GM21447 (cell line): ENCODE results near the gene MCC.

Experiments used
- ATAC-seq: cut with Tn5 transposase; IDR thresholded peaks from one replicate; pipeline ENCODE4 v1.9.1; 2021; ENCODE audit not compliant: unreplicated experiment

Gene MCC

DNA sequence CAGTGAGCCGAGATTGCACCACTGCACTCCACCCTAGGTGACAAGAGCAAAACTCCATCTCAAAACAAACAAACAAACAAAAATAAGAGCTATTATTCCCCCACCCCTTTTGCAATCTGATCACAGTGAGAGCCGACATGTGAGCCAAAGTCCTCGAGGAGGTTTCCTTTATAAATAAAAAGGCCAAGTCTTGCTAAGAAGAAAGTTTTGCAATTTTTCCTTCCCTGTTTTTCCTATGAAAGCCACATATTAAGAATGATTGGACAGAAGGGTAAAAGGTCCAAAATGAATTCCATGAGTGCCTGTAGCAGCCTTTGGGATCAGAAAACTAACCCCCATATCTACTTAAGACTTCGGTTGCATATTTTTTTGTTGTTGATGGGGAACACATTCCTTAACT lies 233.1 kb downstream of the MCC start:
- no peak for ATAC-seq

DNA sequence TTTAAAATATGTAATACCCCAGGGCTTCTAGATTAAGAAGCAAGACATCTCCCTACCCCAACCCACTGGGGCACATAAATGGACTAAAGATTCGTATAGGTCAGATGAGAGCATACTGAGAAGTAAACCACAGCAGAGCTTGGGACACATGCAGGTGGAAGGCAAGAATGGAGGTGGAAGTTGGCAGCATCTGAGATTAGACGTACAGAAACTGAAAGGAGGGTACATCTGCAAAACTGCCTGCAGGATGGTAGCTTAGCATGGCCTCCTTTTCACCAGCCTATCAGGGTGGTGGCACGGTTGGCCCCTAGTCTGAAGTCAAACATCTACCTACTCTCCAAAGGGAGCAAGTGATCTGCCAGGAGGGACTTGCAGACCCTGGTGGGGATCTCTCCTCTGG lies 235.2 kb downstream of the MCC start:
- no peak for ATAC-seq

DNA sequence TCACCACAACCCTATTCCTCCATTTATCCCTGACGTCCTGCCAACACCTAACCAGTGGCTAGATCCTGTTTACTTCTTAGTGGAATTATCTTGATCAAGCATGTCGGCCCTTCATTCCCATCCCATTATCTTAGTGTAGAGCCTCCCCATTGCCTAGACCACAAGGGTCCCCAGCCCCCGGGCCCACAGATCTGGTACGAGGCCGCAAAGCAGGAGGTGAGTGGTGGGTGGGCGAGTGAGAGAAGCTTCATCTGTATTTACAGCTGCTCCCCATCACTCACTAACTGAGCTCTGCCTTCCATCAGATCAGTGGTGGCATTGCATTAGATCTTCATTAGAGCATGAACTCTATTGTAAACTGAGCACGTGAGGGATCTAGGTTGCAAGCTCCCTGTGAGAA lies 236.2 kb downstream of the MCC start:
- no peak for ATAC-seq

DNA sequence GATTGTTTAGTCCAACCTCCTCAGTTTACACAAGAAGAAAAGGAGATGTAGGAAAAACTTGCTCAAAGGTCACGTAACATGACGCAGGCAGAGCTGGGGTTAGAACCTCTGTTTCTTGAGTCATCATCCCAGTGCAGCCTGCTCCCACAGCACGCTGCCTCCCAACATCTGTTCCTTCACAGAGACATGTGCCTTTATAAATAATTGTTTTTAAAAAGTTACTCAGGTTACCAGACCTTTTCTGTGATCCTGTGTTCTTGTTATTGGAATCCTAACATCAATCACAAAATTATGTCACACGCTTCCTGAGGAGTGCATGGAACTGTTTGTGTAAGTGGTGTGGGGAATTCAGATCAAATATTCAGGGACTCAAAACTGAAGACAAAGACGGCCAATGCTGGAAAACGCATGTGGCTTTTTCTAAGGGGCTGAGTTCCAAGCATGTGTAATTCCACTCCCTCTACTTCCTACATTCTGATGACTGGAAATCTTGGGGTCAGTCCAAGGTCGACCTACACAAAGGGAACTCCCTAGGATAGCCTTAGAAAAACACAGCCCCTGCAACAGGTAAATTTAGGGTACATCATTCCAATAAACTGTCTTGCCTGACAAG lies 237.8 kb downstream of the MCC start:
- ATAC-seq, result no peak

DNA sequence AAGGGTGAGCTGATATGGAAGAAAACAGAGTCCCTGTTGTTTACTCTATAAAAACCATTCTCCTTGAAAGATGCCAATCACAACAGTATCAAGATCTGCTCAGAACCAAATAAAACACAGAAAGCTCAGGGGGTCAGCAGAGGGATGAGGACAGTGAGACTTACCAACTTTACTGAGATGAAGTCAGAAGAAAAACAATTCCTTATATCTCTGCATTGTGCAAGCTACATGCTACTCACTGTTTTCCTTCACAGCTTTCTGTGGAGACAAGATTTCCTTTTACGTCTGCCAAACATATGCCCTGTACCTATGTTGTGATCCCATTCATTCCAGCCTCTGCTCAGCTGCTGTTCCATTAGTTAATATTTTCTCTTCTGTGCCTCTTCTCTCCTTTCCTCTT lies 239.0 kb downstream of the MCC start:
- no peak for ATAC-seq

DNA sequence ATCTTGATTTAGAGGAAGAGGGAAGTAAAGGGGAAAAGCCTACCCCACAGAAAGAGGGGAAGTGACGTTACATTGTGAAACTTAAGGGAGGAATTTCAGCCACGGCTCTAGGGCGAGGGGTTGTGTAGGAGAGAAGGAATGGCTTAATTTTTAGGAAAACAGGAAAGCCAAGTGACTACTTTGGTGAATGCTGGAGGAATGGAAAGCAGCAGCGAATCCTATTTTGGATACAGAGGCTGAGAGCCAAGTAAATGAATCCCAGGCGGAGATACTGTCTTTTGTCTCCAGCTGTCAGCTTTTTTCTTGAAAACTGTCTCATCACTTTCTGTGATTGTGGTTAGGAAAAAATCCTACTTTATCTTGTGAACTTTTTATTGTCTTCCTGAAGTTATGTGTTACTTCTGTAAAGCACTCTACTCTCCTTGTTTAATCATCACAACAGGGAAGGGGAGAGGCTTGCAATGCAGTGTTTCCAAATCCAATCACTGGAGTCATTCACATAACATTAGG lies 241.8 kb downstream of the MCC start:
- no peak for ATAC-seq

DNA sequence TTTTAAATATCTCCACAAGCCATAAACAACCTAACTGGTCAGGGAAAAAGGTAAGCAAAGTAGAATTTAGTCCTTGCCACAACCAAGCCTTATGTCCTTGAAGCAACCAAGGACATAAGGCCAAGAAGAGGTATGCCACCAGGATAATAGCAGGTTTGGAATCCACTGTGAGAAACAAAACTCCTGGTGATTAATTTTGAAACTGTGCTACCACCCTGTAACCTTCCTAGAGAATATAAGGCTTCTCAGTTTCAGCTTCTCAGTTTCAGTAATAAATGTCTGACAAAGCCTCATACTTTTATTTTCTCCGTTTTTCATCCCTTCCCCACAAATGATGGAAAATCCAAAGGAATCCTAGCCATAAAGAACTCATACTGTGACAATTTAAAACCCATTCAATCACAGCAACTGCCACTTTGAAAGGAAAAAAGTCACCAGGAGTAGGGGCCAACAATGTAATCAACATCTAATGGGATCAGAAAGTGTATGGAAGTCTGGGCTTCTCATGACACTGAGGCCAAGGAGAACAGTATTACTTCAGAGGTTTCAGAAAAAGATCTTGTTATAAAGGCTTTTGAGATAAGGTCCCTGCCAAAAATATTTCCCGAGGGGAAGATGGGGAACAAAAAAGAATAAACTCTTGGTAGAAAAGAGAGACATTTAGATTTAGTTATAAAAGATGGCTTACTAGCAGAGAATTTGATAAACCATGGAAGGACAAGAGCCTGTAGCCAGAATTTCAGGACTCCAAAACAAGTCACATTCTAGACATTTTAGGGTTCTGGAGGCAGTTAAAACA lies 242.6 kb downstream of the MCC start:
- no peak for ATAC-seq

DNA sequence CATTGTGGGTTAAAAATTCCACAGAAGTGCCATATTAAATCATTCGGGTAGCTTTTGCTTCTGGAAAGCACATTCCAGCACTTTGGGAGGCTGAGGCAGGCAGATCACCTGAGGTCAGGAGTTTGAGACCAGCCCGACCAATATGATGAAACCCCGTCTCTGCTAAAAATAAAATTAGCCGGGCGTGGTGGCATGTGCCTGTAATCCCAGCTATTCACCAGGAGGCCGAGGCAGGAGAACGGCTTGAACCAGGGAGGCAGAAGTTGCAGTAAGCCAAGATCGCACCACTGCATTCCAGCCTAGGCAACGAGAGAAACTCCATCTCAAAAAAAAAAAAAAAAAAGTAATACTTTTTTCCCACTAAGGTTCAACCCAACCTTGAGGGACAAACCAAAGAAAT lies 243.3 kb downstream of the MCC start:
- ATAC-seq, result no peak

DNA sequence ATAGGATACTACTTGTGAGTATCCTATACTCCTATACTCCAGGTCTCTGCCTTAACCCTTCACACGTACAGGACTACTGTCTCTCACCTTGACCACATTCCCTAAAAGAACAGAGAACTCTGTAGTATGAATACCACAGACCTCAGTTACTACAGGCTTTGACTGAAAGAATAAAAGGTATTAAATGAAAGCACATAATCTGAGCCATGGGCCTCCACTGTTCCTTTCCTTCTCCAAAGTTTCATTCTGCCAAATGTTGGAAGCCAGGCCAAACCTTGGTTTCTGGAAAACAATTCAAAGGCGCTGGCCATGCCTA lies 244.9 kb downstream of the MCC start:
- no peak for ATAC-seq

DNA sequence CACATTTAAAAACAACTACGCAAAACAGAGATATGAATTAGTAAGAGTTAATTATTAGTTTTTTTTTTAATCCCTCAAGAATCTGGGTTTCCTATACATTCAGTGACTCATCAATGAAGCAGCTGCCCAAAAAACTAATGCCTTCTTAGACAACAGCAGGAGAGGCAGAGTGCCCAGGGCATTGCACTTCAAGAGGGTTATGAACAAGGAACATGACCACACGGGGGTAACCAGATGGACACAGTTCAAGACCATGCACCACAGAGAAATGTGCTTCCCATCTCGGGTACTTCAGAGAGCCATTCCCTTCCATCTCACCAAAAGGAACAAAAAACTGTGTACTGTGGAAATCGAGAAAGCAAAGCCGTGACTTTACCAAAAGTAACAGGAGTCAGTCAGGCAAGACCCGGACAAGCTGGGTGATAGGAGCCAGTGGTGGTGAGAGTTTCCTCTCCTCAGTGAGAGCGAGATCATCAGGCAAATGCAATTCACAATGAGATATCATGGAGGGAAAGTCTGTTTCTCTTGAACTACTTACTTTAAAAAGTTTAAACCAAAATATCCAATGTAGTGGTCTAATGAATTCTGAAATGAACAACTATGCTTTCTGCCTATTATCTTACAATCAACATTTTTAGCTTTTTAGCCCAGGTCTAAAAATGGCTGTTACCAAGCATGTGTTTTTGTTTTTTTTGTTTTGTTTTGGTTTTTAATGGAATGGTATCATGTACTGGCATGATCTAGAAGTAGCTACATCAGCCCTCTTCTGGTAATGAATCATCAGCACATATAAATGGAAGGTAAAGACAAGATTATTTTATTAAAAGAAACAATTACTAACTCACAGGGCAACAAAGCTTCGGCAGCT lies 245.5 kb downstream of the MCC start:
- no peak for ATAC-seq

DNA sequence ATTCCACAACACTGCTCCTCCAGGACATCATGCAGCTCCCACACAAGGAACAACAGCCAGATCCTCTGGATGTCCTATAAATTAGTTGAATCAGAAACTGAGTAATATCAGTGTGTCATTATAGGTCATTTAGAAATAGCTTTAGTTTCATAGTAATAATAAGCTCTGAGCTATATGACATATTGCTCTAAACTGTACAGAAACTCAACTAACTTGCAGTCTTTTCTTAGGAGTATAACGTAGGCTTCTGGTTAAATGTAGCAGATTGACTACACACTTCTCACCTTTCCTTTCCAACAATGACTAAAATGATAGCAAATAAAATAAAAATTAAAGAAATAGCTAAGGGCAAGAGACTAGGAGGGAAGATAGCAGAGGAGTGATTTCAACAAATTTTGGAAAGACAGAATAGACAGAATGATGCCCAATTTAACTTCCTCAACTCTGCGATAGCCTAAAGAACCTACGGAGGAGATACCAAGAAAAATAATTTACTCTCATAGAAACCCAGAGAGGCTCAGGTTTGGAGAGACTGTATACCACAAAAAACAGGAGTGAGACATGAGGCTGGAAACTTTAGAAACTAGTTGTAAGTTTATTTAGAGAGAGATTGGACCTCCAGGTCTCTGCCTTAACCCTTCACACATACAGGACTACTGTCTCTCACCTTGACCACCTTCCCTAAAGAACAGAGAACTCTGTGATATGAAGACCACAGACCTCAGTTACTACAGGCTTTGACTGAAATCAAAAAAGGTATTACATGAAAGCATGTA lies 247.1 kb downstream of the MCC start:
- ATAC-seq, result peak; percentile 55

DNA sequence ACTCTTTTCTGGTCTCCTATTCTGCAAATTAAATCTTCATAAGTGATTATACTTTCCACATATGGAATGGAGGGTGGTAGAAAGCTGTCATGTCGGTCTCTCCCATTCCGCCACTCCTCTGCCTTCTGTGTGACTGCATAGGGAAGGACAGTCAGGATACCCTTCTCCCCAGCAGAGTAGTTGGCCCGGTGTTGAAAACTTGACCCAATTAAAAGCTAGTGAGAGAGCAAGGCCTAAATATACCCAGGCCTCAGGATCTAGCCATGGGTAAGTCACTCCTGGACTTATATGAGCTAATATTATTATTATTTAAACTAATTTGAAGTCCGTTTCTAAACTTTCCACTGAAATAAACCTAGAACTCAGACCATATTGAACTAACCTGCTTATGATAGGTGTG lies 248.2 kb downstream of the MCC start:
- no peak for ATAC-seq

DNA sequence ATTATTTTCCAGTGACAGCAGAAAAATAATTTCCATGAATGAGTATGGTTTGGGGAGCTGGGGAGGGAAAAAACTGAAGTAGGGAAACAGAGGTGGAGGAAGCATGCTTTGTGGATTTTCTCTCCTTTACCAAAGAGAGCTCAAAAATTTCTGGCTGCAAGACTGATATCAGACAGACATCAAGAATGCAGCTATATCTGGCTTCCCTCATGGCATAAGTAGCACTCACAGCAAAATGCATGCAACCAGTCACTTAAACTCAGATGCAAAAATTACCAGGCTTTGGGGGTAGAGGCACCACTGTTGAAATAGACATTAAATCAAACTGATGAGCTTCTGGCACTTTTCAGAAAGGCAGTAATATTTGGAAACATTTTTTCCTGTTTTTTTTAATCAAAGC lies 250.4 kb downstream of the MCC start:
- no peak for ATAC-seq

DNA sequence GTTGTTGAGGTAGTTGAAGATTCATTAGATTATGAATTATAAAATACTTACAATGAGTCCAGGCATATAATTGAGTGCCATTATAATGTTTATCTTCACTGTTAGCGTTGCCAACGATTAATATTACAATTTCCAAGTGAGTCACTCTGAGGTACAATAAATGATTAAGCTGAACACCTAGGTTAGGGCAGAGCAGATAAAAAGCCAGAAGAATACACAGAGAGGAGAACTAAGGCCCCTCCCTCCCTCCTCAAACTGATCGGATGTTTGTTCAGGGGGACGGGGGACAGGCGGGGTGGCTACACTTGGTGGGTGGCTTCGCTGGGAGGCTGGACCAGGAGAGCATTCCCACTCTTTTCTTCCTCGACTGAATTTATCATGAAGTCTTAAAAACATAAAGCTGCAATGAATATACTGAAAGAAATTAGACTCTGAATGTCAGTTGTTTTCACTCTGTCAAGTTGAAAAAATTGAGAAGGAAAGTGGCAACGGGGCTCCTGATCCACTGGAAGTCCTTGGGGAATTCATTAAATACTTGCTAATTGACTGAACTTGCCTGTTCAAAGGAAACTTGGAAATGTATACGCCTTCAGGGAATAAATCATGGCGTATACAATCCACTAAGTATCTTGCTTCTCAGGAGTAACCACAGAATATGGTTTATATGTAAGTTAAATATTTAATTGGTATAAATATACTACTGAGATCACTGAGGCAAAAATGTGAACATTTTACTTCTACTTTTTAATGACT lies 251.5 kb downstream of the MCC start:
- no peak for ATAC-seq

DNA sequence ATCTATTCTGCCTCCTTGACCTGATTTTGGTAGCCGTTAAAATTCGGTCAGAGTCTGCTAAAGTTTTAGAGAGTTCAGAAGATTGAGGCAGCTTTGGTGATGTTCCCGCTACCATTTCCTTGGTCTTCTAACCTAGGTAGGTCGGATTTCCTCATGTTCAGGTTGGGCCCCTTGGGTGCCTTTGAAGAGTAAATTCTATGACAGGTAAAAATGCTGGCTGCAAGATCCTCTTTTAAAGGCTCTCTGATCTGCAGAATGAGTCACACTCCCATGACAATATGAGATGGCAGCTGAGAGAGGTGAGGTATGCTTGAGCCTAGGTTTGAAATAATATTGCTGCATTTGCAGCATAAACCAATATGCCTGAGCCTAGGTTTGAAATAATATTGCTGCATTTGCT lies 252.4 kb downstream of the MCC start:
- ATAC-seq, result no peak

DNA sequence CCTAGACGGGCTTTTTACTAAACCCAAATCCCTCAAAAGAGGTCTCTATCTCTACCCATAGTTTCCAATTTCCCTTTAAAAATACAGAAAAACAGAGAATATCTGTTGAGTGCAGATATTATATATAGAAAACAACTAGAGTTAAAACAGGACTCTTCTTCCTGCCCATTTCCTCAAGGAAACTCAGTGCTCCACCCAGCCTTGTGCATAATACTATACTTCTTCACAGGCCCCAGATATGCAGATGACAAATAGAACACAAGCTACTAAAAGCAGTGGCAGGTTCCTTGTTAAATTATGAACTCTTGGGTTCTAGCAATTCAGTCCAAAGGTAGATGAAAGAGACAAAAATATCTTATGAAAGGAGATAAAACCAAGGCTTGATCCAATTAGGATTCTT lies 253.7 kb downstream of the MCC start:
- ATAC-seq, result no peak

DNA sequence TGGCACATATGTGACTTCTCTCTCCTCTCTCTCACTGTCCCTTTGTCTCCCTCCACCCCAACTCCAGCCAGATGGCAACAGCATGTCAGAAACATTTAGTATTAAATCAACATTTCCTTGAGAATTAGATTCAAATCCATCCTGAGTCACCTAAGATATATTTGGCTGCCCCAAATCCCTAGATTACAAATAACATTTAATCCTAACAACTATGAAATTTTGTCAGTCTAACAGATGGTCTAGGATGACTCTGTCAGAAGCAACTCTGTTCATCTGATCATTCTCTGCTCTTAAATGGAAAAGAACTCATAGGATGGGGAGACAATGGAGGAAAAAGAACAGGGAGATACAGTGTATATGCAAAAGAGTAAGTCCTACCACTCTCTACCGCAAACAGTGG lies 254.6 kb downstream of the MCC start:
- no peak for ATAC-seq

DNA sequence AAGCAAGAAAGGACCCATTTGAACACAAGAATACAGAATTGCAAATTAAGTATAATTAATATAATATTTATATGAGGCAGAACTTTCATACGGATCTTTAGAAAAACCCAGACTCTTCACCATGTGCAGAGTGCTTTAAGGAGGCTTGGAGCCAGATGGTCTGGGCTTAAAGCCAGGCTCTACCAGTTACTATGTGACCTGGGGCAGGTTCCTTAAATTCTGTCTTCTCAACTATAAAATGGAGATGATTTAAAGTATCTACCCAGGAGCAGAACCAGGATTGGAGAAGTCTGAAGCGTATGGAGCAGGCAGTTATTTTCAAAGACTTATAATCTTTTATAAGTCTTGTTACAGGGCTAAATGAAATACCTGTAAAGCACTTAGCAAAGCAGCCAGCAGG lies 255.6 kb downstream of the MCC start:
- ATAC-seq, result no peak

DNA sequence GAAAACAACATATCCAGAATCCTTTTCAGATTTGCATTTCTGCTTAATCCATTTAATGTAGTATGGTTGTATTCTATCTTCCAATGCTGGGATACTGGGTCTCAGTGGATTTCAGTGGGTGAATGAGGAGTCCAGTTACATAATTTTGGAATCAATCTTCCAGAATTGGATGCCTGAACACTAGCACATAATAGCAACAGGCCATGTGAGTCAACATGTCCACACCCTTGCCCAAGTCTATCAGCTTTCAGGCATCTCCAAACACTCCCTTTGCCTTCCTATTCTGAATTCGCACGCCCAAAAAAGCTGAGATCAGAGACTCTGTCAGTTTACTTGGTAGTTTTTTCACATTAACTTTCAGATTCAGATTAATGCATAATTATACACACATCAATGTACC lies 256.0 kb downstream of the MCC start:
- no peak for ATAC-seq

DNA sequence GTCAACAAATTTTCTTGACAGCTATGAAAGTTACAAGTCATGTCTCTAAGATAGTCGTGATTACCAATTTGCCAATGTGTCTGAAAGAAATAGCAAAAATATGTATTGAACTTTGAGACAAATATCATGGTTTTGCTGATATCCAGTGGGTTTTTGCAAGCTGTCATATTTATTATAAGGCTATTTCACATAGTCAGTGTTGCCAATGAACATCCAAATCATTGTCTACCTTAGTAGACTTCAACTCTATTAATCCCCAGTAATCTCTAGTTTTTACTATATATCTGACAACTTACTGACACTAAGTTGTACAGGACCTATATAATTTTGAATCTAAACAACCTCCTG lies 256.6 kb downstream of the MCC start:
- ATAC-seq, result no peak
